H1 (cell line): ENCODE data around the gene NLRC5. TPM values are rescaled to one million over a fixed set of nuclear protein-coding genes. Genes with fewer than 3 reads are reported as not detected.

Experiments
- CBX8 ChIP-seq: fragments of 300-800, 300-1000 bp; sonication (generic); IDR thresholded peaks from 2 replicates; pipeline ENCODE4 v1.7.1; 2016; ENCODE audit warnings: low read depth, low read length, borderline replicate concordance
- polyA plus RNA-seq, 7 experiments: library from polyadenylated mRNA; depleted of rRNA in 3 of 7; stranded (reverse) in 5 of 7; unstranded in 2 of 7; fragments of >200 nt in 5 of 7; fragments of 200-250 nt in 2 of 7; gene quantifications; 1 replicate in 5 of 7; 2 replicates in 1 of 7; 4 replicates in 1 of 7; pipeline versions ENCODE4 v1.2.1 to v1.2.3, GENCODE V29; 2011 to 2013; ENCODE audit warnings: missing spikeins in 2 of 7, mixed read lengths in 2 of 7
- total RNA-seq: library from RNA; stranded (reverse); fragmentation: NEBNext Ultra II Directional; extraction: Animal tissue kit (Norgen Biotek cat#: 25700); gene quantifications from 2 replicates; pipeline ENCODE4 v1.2.1, GENCODE V29; 2021

Gene NLRC5
- total and polyA plus RNA-seq, 2 of the 8 experiments (the other 6 are each of a cell fraction or from before 2014, with no cell fraction given) = 2.2 to 3.2 TPM

DNA sequence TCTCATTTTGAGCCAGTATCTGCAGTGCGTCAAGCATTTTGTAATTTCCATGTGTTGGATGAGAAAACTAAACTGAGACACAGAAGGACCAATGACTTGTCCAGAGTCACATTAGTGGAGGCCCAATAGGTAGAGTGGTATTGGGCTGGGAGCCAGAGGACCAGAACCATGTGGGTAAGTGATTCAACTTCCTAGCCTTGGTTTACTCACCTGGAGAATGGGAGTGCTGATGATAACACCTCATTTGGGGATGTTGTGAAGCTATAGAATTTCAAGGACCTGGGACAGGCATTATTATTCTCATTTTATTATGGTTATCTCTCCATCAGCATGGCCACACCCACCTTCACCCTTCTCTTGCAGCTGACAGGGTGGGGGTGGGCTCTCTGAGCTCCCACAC lies 111.1 kb downstream of the NLRC5 start (continued):
- TF ChIP-seq CBX8 = no peak
